Breast epithelium (tissue), 4 donors: ENCODE results near the gene HMGCL. TPM values are rescaled to one million over a fixed set of nuclear protein-coding genes. Genes with fewer than 3 reads are reported as not detected.

Experiments
- DNase-seq, 2 donors: peaks; one replicate each; pipeline ENCODE4 v3.0.0-alpha.2; 2019; ENCODE audit warnings: low spot score in 2 of 2
- H3K27ac ChIP-seq, 2 donors: fragments of 200-600 bp; sonication (generic) in 1 of 2; one replicate each; pipeline ENCODE4 v1.5.1; 2016 to 2019; ENCODE audit warnings: mild to moderate bottlenecking in 1 of 2
- H3K27me3 ChIP-seq, 2 donors: fragments of 200-600 bp; sonication (generic) in 1 of 2; one replicate each; pipeline versions ENCODE4 v1.5.1 to v1.6.0; 2017 to 2019; ENCODE audit warnings: control low read depth in 1 of 2, mild to moderate bottlenecking in 1 of 2
- H3K36me3 ChIP-seq: fragments of 200-600 bp; one replicate; pipeline ENCODE4 v1.5.1; 2019
- H3K4me1 ChIP-seq, 2 donors: fragments of 200-600 bp; sonication (generic); one replicate each; pipeline ENCODE4 v1.5.1; 2016 to 2019; ENCODE audit warnings: control low read depth in 1 of 2
- H3K4me3 ChIP-seq, 3 donors: fragments of 200-600 bp; sonication (generic); 1 replicate in 2 of 3; 2 replicates in 1 of 3; pipeline ENCODE4 v1.5.1; 2016 to 2019; ENCODE audit warnings: mild to moderate bottlenecking in 3 of 3, moderate library complexity in 2 of 3
- H3K9me3 ChIP-seq, 2 donors: fragments of 200-600 bp; sonication (generic) in 1 of 2; one replicate each; pipeline ENCODE4 v1.5.1; 2016 to 2019; ENCODE audit warnings: control low read depth in 1 of 2
- POLR2A ChIP-seq: fragments of 450-650 bp; IDR thresholded peaks from one replicate; pipeline ENCODE4 v1.6.1; 2016; ENCODE audit warnings: antibody characterized with exemption, mild to moderate bottlenecking, moderate library complexity
- POLR2AphosphoS5 ChIP-seq, 3 donors: sonication (generic); formaldehyde crosslinking; IDR thresholded peaks; one replicate each; pipeline ENCODE4 v1.6.1; 2017; ENCODE audit warnings: antibody characterized with exemption in 3 of 3
- intact Hi-C: fragments of 100-400 bp; cut with DNase I; formaldehyde crosslinking; loops from one replicate; pipeline ENCODE4 v1.15.1; 2023; ENCODE audit warnings: low total_unique reads
- total RNA-seq, 3 donors: library from RNA; depleted of rRNA; stranded (reverse); fragments of >200 nt; gene quantifications; one replicate each; pipeline ENCODE4 v1.1.0, GENCODE V29; 2016
- TF ChIP-seq, protein P1 (sequence below), 3 donors: fragments of 450-650 bp; IDR thresholded peaks; one replicate each; pipeline ENCODE4 v1.5.1; 2016 to 2017; ENCODE audit warnings: antibody characterized with exemption in 3 of 3, mild to moderate bottlenecking in 3 of 3, moderate library complexity in 3 of 3

HMGCL gene
- total RNA-seq, 3 donors from 2014 or later, result 31.7 to 42.4 (median 39.0) TPM

DNA sequence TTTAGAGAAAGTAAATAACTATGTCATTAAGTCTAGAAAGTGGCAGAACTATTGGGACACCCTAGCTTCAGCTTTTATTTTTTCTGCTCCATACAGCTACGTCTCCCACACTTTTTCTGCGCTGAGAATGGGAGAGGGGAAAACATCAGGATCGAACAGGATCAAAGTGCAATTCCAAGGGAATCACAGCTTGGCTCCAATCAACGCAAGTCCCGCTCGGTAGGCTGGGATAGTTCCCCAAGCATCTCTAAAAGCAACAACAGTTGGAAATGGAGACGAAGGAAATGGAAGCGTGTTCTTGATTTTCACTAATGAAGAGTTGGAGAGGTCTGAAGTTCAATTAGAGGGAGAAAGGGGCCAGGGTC is 536 bp downstream of the HMGCL start:
- DNase-seq, result no peak
- peak overlapping the region; percentile 97 for H3K27ac ChIP-seq
- no peaks in the 10 kb centered on the region for H3K36me3 ChIP-seq
- peak overlapping the region; percentile 88 to 98 (median 97) for H3K4me3 ChIP-seq
- no peak for TF ChIP-seq POLR2A
- TF ChIP-seq, protein P1, sequence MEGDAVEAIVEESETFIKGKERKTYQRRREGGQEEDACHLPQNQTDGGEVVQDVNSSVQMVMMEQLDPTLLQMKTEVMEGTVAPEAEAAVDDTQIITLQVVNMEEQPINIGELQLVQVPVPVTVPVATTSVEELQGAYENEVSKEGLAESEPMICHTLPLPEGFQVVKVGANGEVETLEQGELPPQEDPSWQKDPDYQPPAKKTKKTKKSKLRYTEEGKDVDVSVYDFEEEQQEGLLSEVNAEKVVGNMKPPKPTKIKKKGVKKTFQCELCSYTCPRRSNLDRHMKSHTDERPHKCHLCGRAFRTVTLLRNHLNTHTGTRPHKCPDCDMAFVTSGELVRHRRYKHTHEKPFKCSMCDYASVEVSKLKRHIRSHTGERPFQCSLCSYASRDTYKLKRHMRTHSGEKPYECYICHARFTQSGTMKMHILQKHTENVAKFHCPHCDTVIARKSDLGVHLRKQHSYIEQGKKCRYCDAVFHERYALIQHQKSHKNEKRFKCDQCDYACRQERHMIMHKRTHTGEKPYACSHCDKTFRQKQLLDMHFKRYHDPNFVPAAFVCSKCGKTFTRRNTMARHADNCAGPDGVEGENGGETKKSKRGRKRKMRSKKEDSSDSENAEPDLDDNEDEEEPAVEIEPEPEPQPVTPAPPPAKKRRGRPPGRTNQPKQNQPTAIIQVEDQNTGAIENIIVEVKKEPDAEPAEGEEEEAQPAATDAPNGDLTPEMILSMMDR (IDR thresholded peaks at IDR 0.05), result no peak
- no peak for TF ChIP-seq POLR2AphosphoS5 (IDR thresholded peaks at IDR 0.05)
- no peaks in the 10 kb centered on the region for H3K4me1 ChIP-seq
- intact Hi-C loops, result no loop called here
- no peaks in the 10 kb centered on the region for H3K27me3 ChIP-seq
- no peaks in the 10 kb centered on the region for H3K9me3 ChIP-seq

DNA sequence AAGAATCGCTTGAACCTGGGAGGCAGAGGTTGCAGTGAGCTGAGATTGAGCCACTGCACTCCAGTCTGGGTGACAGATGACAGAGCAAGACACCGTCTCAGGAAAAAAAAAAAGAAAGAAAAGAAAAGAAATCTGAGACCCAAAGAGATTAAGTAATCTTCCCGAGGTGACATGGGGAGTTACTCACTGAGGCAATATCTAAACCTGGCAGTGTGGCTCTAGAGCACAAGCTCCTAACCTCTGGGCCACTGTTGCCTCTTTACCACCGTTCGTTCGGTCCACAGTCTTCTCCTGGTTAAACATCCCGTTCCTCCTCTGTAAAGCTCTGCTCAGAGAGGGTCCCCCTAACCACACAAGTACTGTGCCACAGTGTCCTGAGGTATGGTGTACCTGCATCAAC is 1.5 kb downstream of the HMGCL start:
- no peak overlapping the region for H3K27ac ChIP-seq
- intact Hi-C loops, result no loop called here
- no peaks in the 10 kb centered on the region for H3K36me3 ChIP-seq
- no peak for DNase-seq
- H3K27me3 ChIP-seq, result no peaks in the 10 kb centered on the region
- peak overlapping the region in 1 of 3 donors; percentile 88 for H3K4me3 ChIP-seq
- H3K4me1 ChIP-seq, result no peaks in the 10 kb centered on the region
- TF ChIP-seq POLR2A (no peak), POLR2AphosphoS5 (IDR thresholded peaks at IDR 0.05) (no peak)
- TF ChIP-seq, protein P1 (IDR thresholded peaks at IDR 0.05), result no peak
- no peaks in the 10 kb centered on the region for H3K9me3 ChIP-seq

DNA sequence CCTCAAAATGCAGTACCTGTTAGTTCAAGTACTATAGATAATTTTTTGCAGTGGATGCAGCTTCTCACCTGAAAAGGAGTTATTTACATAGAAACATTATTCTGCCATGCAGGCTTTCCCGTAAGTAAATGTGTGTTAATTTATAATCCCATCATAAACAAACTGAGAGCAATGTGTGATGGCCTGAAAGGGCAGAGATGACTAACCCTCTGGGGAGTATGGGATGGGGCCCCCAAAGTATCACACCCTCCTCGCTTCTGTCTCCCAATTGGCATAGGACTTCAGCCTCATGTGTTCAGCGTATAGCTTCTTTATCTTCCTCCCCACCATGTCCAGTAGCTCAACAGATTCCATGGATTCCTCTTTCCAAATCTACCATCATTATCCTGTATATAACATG is 7.6 kb downstream of the HMGCL start:
- no peaks in the 10 kb centered on the region for H3K36me3 ChIP-seq

DNA sequence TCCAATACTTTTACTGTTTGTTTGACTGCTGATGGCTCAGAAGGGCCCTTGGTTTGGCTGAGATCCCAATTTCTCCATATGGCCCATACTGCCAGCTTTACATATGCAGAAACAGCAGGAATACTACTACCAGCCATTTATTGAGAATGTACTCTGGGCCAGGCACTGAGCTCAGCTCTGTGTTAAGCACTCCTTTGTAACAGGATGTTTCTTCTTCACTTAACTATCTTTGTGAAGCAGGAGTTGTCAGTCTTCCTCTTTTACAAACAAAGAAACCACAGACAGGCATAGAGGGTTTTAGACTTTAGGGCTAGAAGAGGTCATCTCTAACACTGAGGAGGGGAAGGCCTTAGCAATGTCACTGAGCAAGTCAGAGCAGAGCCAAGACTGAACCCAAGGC is 8.3 kb downstream of the HMGCL start:
- no peak overlapping the region for H3K4me3 ChIP-seq
- no peaks in the 10 kb centered on the region for H3K9me3 ChIP-seq
- no peak for DNase-seq
- H3K36me3 ChIP-seq, result no peaks in the 10 kb centered on the region
- H3K27ac ChIP-seq, result no peak overlapping the region
- no peaks in the 10 kb centered on the region for H3K4me1 ChIP-seq
- H3K27me3 ChIP-seq, result no peaks in the 10 kb centered on the region
- TF ChIP-seq POLR2A, result no peak
- no peak for TF ChIP-seq POLR2AphosphoS5 (IDR thresholded peaks at IDR 0.05)
- TF ChIP-seq, protein P1 (IDR thresholded peaks at IDR 0.05), result no peak
- intact Hi-C loops, result no loop called here

More for the DNA sequence above, 7.6 kb downstream of the HMGCL start:
- Histone ChIP-seq H3K27me3 (no peaks in the 10 kb centered on the region), H3K4me3 (no peak overlapping the region), H3K27ac (no peak overlapping the region), H3K9me3 (no peaks in the 10 kb centered on the region), H3K4me1 (no peaks in the 10 kb centered on the region)
- DNase-seq, result no peak
- intact Hi-C loops, result no loop called here
- TF ChIP-seq POLR2A, result no peak
- TF ChIP-seq POLR2AphosphoS5 (IDR thresholded peaks at IDR 0.05), result no peak
- TF ChIP-seq, protein P1 (IDR thresholded peaks at IDR 0.05), result no peak

- TF ChIP-seq POLR2A, result no peak
- no peak for TF ChIP-seq POLR2AphosphoS5 (IDR thresholded peaks at IDR 0.05)
- TF ChIP-seq, protein P1 (IDR thresholded peaks at IDR 0.05), result no peak
- no peak overlapping the region for H3K27ac ChIP-seq
- no peaks in the 10 kb centered on the region for H3K9me3 ChIP-seq
- H3K4me3 ChIP-seq, result no peak overlapping the region
- no peaks in the 10 kb centered on the region for H3K36me3 ChIP-seq
- H3K27me3 ChIP-seq, result no peaks in the 10 kb centered on the region
- H3K4me1 ChIP-seq, result no peaks in the 10 kb centered on the region
- intact Hi-C loops, result no loop called here
- no peak for DNase-seq
These were observed 8.9 kb downstream of the HMGCL start for GRCh38 chr1:23816361-23816760.
